ENCODE results near the gene SLC41A2.

DNA sequence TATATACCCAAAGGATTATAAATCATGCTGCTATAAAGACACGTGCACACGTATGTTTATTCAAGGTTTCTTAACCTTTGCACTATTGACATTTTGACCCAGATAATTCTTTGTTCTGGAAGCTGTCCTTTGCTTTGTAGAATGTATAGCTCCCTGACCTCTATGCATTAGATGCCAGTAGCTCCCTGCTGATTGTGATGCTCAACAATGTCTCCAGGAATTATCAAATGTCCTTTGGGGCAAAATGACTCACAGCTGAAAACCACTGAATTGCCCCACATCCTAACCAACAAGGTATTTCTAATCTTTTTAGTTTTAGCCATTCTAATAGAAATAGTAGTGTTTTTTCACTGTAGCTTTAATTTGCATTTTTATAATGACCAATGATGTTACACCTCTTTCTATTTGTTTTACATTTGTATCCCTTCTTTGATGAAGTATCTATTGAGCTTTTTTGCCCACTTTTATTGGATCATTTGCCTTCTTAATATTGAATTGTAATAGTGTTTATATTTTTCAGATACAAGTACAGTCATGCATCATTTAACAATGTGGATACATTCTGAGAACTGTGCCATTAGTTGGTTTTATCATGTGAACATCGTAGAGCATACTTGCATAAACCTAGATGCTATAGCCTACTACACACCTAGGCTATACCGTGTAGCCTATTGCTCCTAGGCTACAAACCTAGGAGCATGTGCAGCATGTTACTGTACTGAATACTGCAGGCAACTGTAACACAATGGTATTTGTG is 17.7 kb upstream of the SLC41A2 start:
- TF ChIP-seq, protein P1, sequence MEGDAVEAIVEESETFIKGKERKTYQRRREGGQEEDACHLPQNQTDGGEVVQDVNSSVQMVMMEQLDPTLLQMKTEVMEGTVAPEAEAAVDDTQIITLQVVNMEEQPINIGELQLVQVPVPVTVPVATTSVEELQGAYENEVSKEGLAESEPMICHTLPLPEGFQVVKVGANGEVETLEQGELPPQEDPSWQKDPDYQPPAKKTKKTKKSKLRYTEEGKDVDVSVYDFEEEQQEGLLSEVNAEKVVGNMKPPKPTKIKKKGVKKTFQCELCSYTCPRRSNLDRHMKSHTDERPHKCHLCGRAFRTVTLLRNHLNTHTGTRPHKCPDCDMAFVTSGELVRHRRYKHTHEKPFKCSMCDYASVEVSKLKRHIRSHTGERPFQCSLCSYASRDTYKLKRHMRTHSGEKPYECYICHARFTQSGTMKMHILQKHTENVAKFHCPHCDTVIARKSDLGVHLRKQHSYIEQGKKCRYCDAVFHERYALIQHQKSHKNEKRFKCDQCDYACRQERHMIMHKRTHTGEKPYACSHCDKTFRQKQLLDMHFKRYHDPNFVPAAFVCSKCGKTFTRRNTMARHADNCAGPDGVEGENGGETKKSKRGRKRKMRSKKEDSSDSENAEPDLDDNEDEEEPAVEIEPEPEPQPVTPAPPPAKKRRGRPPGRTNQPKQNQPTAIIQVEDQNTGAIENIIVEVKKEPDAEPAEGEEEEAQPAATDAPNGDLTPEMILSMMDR (IDR thresholded peaks at IDR 0.05; ENCODE audit: low read depth, low read length, missing input control), result no peak
- TF ChIP-seq RAD21 (IDR thresholded peaks at IDR 0.05) (no peak), TAF1 (conservative IDR thresholded peaks at IDR 0.05) (no peak), SP1 (IDR thresholded peaks at IDR 0.05) (no peak), FOXA1 (IDR thresholded peaks at IDR 0.05) (no peak)
